ENCODE results near the gene PDE4D.

DNA sequence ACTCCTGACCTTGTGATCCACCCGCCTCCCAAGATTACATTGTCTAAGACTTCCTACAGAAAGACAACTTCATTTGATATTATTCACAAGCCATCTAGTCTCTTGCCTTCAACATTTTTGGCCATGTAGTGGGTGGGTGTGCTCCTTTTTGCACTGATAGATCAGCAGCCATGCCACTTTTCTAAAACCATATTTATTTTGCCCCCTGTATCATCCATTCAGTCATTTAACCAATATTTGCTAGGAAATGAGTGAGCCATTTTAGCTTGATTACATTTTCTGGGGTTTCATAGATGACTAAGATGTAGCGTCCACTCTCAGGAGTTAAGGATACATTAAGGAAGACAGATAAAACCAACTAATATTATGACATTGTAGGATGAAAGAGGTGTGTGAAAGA, 755.0 kb downstream of the PDE4D start:
- no peak for TF ChIP-seq CTCF (IDR thresholded peaks at IDR 0.05)
- no peak for TF ChIP-seq POLR2A (IDR thresholded peaks at IDR 0.05)
